ENCODE data around the gene PEX14.
"Not testable (repeated sequence)": the region's sequence is repeated elsewhere in the genome, so short reads cannot be mapped to it uniquely, and the experiment has no call there.

The PEX14 gene

GRCh38 chr1:10474613-10475507 is at the start of gene PEX14:
PEX14 (plus strand) TSS chr1:10474950; CDS start chr1:10474967, 17 bp downstream.
- H3K36me3 ChIP-seq (ENCODE audit: control insufficient read depth in 1 of 2, insufficient read depth in 2 of 2, low read length in 2 of 2) = peaks cover 0 to 6% of the 10 kb centered on the region in 2 donors
- peak within 1 kb of the TSS; percentile 91 to 95 for H3K4me3 ChIP-seq (ENCODE audit: low read depth in 1 of 2, low read length in 2 of 2)
- H3K27ac ChIP-seq (ENCODE audit: low read depth, low read length) = peak within 1 kb of the TSS; percentile 58
- H3K4me1 ChIP-seq (ENCODE audit: control insufficient read depth in 1 of 2, insufficient read depth in 2 of 2, low read length in 2 of 2) = peaks cover 19 to 22% of the 10 kb centered on the region in 2 donors
- H3K9me3 ChIP-seq (ENCODE audit: control insufficient read depth in 1 of 2, low read length in 2 of 2) = no peaks in the 10 kb centered on the region
- peak within 1 kb of the TSS; percentile 72 to 92 for H3K9ac ChIP-seq (ENCODE audit: low read depth in 1 of 2, low read length in 2 of 2)
- H3K27me3 ChIP-seq (ENCODE audit: control insufficient read depth in 1 of 2, insufficient read depth in 2 of 2, low read length in 2 of 2) = no peaks in the 10 kb centered on the region

GRCh38 chr1:10425826-10426534 is 48.8 kb upstream of the PEX14 start:
- H3K27ac ChIP-seq (ENCODE audit: low read depth, low read length); H3K9me3 ChIP-seq (ENCODE audit: control insufficient read depth in 1 of 2, low read length in 2 of 2); H3K36me3 ChIP-seq (ENCODE audit: control insufficient read depth in 1 of 2, insufficient read depth in 2 of 2, low read length in 2 of 2); H3K4me3 ChIP-seq (ENCODE audit: low read depth in 1 of 2, low read length in 2 of 2); H3K27me3 ChIP-seq (ENCODE audit: control insufficient read depth in 1 of 2, insufficient read depth in 2 of 2, low read length in 2 of 2); H3K9ac ChIP-seq (ENCODE audit: low read depth in 1 of 2, low read length in 2 of 2): not testable (repeated sequence)
- H3K4me1 ChIP-seq (ENCODE audit: control insufficient read depth in 1 of 2, insufficient read depth in 2 of 2, low read length in 2 of 2) = peaks cover 20 to 41% of the 10 kb centered on the region in 2 donors

- H3K4me1 ChIP-seq (ENCODE audit: control insufficient read depth in 1 of 2, insufficient read depth in 2 of 2, low read length in 2 of 2) = peaks cover 24 to 46% of the 10 kb centered on the region in 2 donors
Measured at GRCh38 chr1:10426535-10426848, 48.3 kb upstream of the PEX14 start.

GRCh38 chr1:10428984-10429383 is 45.8 kb upstream of the PEX14 start:
- Histone ChIP-seq H3K9ac (ENCODE audit: low read depth in 1 of 2, low read length in 2 of 2) (no peak overlapping the region), H3K9me3 (ENCODE audit: control insufficient read depth in 1 of 2, low read length in 2 of 2) (no peaks in the 10 kb centered on the region), H3K4me3 (ENCODE audit: low read depth in 1 of 2, low read length in 2 of 2) (no peak overlapping the region), H3K27ac (ENCODE audit: low read depth, low read length) (no peak overlapping the region), H3K4me1 (ENCODE audit: control insufficient read depth in 1 of 2, insufficient read depth in 2 of 2, low read length in 2 of 2) (peaks cover 32 to 63% of the 10 kb centered on the region in 2 donors), H3K27me3 (ENCODE audit: control insufficient read depth in 1 of 2, insufficient read depth in 2 of 2, low read length in 2 of 2) (no peaks in the 10 kb centered on the region), H3K36me3 (ENCODE audit: control insufficient read depth in 1 of 2, insufficient read depth in 2 of 2, low read length in 2 of 2) (no peaks in the 10 kb centered on the region)

More at GRCh38 chr1:10426535-10426848, 48.3 kb upstream of the PEX14 start:
- not testable (repeated sequence) for H3K36me3 ChIP-seq (ENCODE audit: control insufficient read depth in 1 of 2, insufficient read depth in 2 of 2, low read length in 2 of 2); H3K27ac ChIP-seq (ENCODE audit: low read depth, low read length); H3K4me3 ChIP-seq (ENCODE audit: low read depth in 1 of 2, low read length in 2 of 2); H3K9me3 ChIP-seq (ENCODE audit: control insufficient read depth in 1 of 2, low read length in 2 of 2); H3K9ac ChIP-seq (ENCODE audit: low read depth in 1 of 2, low read length in 2 of 2); H3K27me3 ChIP-seq (ENCODE audit: control insufficient read depth in 1 of 2, insufficient read depth in 2 of 2, low read length in 2 of 2)

GRCh38 chr1:10429868-10430215 is 44.9 kb upstream of the PEX14 start:
- H3K4me3 ChIP-seq (ENCODE audit: low read depth in 1 of 2, low read length in 2 of 2) = peak overlapping the region; percentile 91 to 92
- peaks cover 32 to 55% of the 10 kb centered on the region in 2 donors for H3K4me1 ChIP-seq (ENCODE audit: control insufficient read depth in 1 of 2, insufficient read depth in 2 of 2, low read length in 2 of 2)
- no peaks in the 10 kb centered on the region for H3K9me3 ChIP-seq (ENCODE audit: control insufficient read depth in 1 of 2, low read length in 2 of 2)
- no peaks in the 10 kb centered on the region for H3K27me3 ChIP-seq (ENCODE audit: control insufficient read depth in 1 of 2, insufficient read depth in 2 of 2, low read length in 2 of 2)
- no peaks in the 10 kb centered on the region for H3K36me3 ChIP-seq (ENCODE audit: control insufficient read depth in 1 of 2, insufficient read depth in 2 of 2, low read length in 2 of 2)
- H3K27ac ChIP-seq (ENCODE audit: low read depth, low read length) = no peak overlapping the region
- H3K9ac ChIP-seq (ENCODE audit: low read depth in 1 of 2, low read length in 2 of 2) = peak overlapping the region; percentile 64 to 91

GRCh38 chr1:10430216-10431069 is 44.3 kb upstream of the PEX14 start, which contains the start of gene CENPS:
CENPS (plus strand) TSS chr1:10430433; CDS start chr1:10430518, 85 bp downstream.
- Histone ChIP-seq H3K27me3 (ENCODE audit: control insufficient read depth in 1 of 2, insufficient read depth in 2 of 2, low read length in 2 of 2) (no peaks in the 10 kb centered on the region), H3K4me1 (ENCODE audit: control insufficient read depth in 1 of 2, insufficient read depth in 2 of 2, low read length in 2 of 2) (peaks cover 32 to 49% of the 10 kb centered on the region in 2 donors), H3K36me3 (ENCODE audit: control insufficient read depth in 1 of 2, insufficient read depth in 2 of 2, low read length in 2 of 2) (no peaks in the 10 kb centered on the region), H3K27ac (ENCODE audit: low read depth, low read length) (no peak within 1 kb of the TSS), H3K4me3 (ENCODE audit: low read depth in 1 of 2, low read length in 2 of 2) (peak within 1 kb of the TSS; percentile 91 to 92), H3K9ac (ENCODE audit: low read depth in 1 of 2, low read length in 2 of 2) (peak within 1 kb of the TSS; percentile 67 to 91), H3K9me3 (ENCODE audit: control insufficient read depth in 1 of 2, low read length in 2 of 2) (no peaks in the 10 kb centered on the region)

GRCh38 chr1:10431070-10431730 is 43.5 kb upstream of the PEX14 start:
- peaks cover 32 to 48% of the 10 kb centered on the region in 2 donors for H3K4me1 ChIP-seq (ENCODE audit: control insufficient read depth in 1 of 2, insufficient read depth in 2 of 2, low read length in 2 of 2)
- H3K9me3 ChIP-seq (ENCODE audit: control insufficient read depth in 1 of 2, low read length in 2 of 2) = no peaks in the 10 kb centered on the region
- peak overlapping the region; percentile 91 to 92 for H3K4me3 ChIP-seq (ENCODE audit: low read depth in 1 of 2, low read length in 2 of 2)
- peak overlapping the region; percentile 67 to 71 for H3K9ac ChIP-seq (ENCODE audit: low read depth in 1 of 2, low read length in 2 of 2)
- no peaks in the 10 kb centered on the region for H3K27me3 ChIP-seq (ENCODE audit: control insufficient read depth in 1 of 2, insufficient read depth in 2 of 2, low read length in 2 of 2)
- H3K36me3 ChIP-seq (ENCODE audit: control insufficient read depth in 1 of 2, insufficient read depth in 2 of 2, low read length in 2 of 2) = no peaks in the 10 kb centered on the region
- H3K27ac ChIP-seq (ENCODE audit: low read depth, low read length) = no peak overlapping the region

GRCh38 chr1:10432910-10433700 is 41.6 kb upstream of the PEX14 start:
- Histone ChIP-seq H3K27me3 (ENCODE audit: control insufficient read depth in 1 of 2, insufficient read depth in 2 of 2, low read length in 2 of 2) (no peaks in the 10 kb centered on the region), H3K27ac (ENCODE audit: low read depth, low read length) (no peak overlapping the region), H3K9ac (ENCODE audit: low read depth in 1 of 2, low read length in 2 of 2) (peak overlapping the region; percentile 19 to 27), H3K9me3 (ENCODE audit: control insufficient read depth in 1 of 2, low read length in 2 of 2) (no peaks in the 10 kb centered on the region), H3K4me1 (ENCODE audit: control insufficient read depth in 1 of 2, insufficient read depth in 2 of 2, low read length in 2 of 2) (peaks cover 36 to 42% of the 10 kb centered on the region in 2 donors), H3K4me3 (ENCODE audit: low read depth in 1 of 2, low read length in 2 of 2) (peak overlapping the region; percentile 10 to 25), H3K36me3 (ENCODE audit: control insufficient read depth in 1 of 2, insufficient read depth in 2 of 2, low read length in 2 of 2) (no peaks in the 10 kb centered on the region)

- peak overlapping the region in 1 of 2 donors; percentile 10 for H3K4me3 ChIP-seq (ENCODE audit: low read depth in 1 of 2, low read length in 2 of 2)
- no peaks in the 10 kb centered on the region for H3K36me3 ChIP-seq (ENCODE audit: control insufficient read depth in 1 of 2, insufficient read depth in 2 of 2, low read length in 2 of 2)
- no peak overlapping the region for H3K9ac ChIP-seq (ENCODE audit: low read depth in 1 of 2, low read length in 2 of 2)
- H3K4me1 ChIP-seq (ENCODE audit: control insufficient read depth in 1 of 2, insufficient read depth in 2 of 2, low read length in 2 of 2) = peaks cover 37 to 41% of the 10 kb centered on the region in 2 donors
- no peaks in the 10 kb centered on the region for H3K27me3 ChIP-seq (ENCODE audit: control insufficient read depth in 1 of 2, insufficient read depth in 2 of 2, low read length in 2 of 2)
- H3K9me3 ChIP-seq (ENCODE audit: control insufficient read depth in 1 of 2, low read length in 2 of 2) = no peaks in the 10 kb centered on the region
- H3K27ac ChIP-seq (ENCODE audit: low read depth, low read length) = no peak overlapping the region
Measured at GRCh38 chr1:10433790-10434189, 41.0 kb upstream of the PEX14 start.
